Measurements from ENCODE around the gene CD84.

- TF ChIP-seq CTCF (IDR thresholded peaks at IDR 0.05; ENCODE audit: insufficient read depth, low read length, poor library complexity, severe bottlenecking) (no peak), EZH2phosphoT487 (conservative IDR thresholded peaks at IDR 0.05; ENCODE audit: low read length) (no peak)
Measured at GRCh38 chr1:160624464-160624863, 45.2 kb upstream of the CD84 start.
